PC-3 (cell line): ENCODE results near the gene TRDN.

Experiments
- EZH2 ChIP-seq: fragments of 300-600 bp; sonication (generic); IDR thresholded peaks from one replicate; pipeline ENCODE4 v1.6.1; 2017; ENCODE audit warnings: antibody characterized with exemption, mild to moderate bottlenecking, low read length; ENCODE audit not compliant: unreplicated experiment
- TF ChIP-seq, protein P1 (sequence below): fragments of 300-600 bp; sonication (generic); conservative IDR thresholded peaks from 2 replicates; pipeline ENCODE4 v1.5.1; 2017; ENCODE audit warnings: antibody characterized with exemption, low read depth, mild to moderate bottlenecking, low read length

DNA sequence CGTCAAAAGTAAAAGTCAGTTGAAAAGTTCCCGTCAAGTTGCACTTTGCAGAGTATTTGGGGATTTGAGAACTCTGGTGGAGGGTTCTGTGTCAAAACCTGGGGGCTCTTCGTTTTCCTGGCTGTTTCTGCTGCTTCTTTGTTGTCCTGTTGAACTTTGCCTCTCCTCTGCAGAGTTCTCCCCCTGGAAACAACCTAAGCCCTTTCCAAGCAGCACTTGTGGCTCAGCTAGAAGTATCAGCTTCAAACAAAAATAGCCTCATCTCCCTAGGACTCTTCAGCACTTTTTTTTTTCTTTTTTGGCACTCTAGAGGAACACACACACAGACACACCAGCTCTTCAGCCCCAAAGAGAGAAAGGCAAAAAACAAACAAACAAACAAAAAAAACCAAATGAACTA is at the start of gene TRDN:
- TF ChIP-seq, protein P1, sequence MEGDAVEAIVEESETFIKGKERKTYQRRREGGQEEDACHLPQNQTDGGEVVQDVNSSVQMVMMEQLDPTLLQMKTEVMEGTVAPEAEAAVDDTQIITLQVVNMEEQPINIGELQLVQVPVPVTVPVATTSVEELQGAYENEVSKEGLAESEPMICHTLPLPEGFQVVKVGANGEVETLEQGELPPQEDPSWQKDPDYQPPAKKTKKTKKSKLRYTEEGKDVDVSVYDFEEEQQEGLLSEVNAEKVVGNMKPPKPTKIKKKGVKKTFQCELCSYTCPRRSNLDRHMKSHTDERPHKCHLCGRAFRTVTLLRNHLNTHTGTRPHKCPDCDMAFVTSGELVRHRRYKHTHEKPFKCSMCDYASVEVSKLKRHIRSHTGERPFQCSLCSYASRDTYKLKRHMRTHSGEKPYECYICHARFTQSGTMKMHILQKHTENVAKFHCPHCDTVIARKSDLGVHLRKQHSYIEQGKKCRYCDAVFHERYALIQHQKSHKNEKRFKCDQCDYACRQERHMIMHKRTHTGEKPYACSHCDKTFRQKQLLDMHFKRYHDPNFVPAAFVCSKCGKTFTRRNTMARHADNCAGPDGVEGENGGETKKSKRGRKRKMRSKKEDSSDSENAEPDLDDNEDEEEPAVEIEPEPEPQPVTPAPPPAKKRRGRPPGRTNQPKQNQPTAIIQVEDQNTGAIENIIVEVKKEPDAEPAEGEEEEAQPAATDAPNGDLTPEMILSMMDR = no peak
- TF ChIP-seq EZH2 = no peak
